Testis (tissue), 3 donors: ENCODE measurements around the gene MSLN. TPM values are rescaled to one million over a fixed set of nuclear protein-coding genes. Genes with fewer than 3 reads are reported as not detected.

ENCODE experiments used
- DNase-seq: peaks from one replicate; pipeline ENCODE4 v3.0.0-alpha.2; 2019
- H3K27ac ChIP-seq, 2 donors: fragments of 200-600 bp; sonication (generic); one replicate each; pipeline ENCODE4 v1.5.1; 2019
- H3K27me3 ChIP-seq: fragments of 200-600 bp; sonication (generic); one replicate; pipeline ENCODE4 v1.5.1; 2019
- H3K36me3 ChIP-seq: fragments of 200-600 bp; sonication (generic); one replicate; pipeline ENCODE4 v1.5.1; 2017; ENCODE audit warnings: low read depth; ENCODE audit errors: missing control alignments
- H3K4me1 ChIP-seq: fragments of 200-600 bp; sonication (generic); one replicate; pipeline ENCODE4 v1.5.1; 2019
- H3K4me3 ChIP-seq, 2 donors: fragments of 200-600 bp; sonication (generic); one replicate each; pipeline ENCODE4 v1.5.1; 2017 to 2019
- H3K9me3 ChIP-seq: fragments of 200-600 bp; sonication (generic); one replicate; pipeline ENCODE4 v1.5.1; 2017
- POLR2A ChIP-seq: fragments of 450-650 bp; IDR thresholded peaks from one replicate; pipeline ENCODE4 v1.6.1; 2017; ENCODE audit warnings: antibody characterized with exemption, mild to moderate bottlenecking, moderate library complexity
- WGBS, 2 donors: methylation state at CpG; one replicate each; pipeline ENCODE4 v1.1.5; 2018; 5-methylcytosine and 5-hydroxymethylcytosine counted together
- intact Hi-C: fragments of 100-400 bp; cut with DNase I; formaldehyde crosslinking; loops from one replicate; pipeline ENCODE4 v1.15.1; 2023; ENCODE audit warnings: low total_unique reads
- polyA plus RNA-seq: library from polyadenylated mRNA; stranded (reverse); fragments of 350-450 nt; fragmentation: Illumina TruSeq; extraction: RNeasy Lipid Tissue Mini Kit (QIAGEN cat#74804); gene quantifications from one replicate; pipeline ENCODE4 v1.2.3, GENCODE V29; 2014; ENCODE audit warnings: low read depth, low replicate concordance; ENCODE audit not compliant: insufficient read depth
- total RNA-seq, 2 donors: library from RNA; depleted of rRNA; stranded (reverse); fragments of >200 nt; gene quantifications; one replicate each; pipeline ENCODE4 v1.2.3, GENCODE V29; 2016
- TF ChIP-seq, protein P1 (sequence below), 3 experiments: fragments of 450-650 bp in 2 of 3; fragments of 200-600 bp in 1 of 3; sonication (generic) in 1 of 3; IDR thresholded peaks; one replicate each; pipeline ENCODE4 v1.5.1; 2016 to 2019; ENCODE audit warnings: antibody characterized with exemption in 3 of 3, mild to moderate bottlenecking in 2 of 3, moderate library complexity in 1 of 3

The MSLN gene
- total and polyA plus RNA-seq, 3 donors from 2014 or later = 1.5 to 18.5 (median 2.8) TPM

- Histone ChIP-seq H3K4me3 (no peak overlapping the region), H3K27me3 (no peaks in the 10 kb centered on the region), H3K9me3 (no peaks in the 10 kb centered on the region), H3K27ac (no peak overlapping the region), H3K4me1 (peaks cover 16% of the 10 kb centered on the region), H3K36me3 (no peaks in the 10 kb centered on the region)
- TF ChIP-seq, protein P1, sequence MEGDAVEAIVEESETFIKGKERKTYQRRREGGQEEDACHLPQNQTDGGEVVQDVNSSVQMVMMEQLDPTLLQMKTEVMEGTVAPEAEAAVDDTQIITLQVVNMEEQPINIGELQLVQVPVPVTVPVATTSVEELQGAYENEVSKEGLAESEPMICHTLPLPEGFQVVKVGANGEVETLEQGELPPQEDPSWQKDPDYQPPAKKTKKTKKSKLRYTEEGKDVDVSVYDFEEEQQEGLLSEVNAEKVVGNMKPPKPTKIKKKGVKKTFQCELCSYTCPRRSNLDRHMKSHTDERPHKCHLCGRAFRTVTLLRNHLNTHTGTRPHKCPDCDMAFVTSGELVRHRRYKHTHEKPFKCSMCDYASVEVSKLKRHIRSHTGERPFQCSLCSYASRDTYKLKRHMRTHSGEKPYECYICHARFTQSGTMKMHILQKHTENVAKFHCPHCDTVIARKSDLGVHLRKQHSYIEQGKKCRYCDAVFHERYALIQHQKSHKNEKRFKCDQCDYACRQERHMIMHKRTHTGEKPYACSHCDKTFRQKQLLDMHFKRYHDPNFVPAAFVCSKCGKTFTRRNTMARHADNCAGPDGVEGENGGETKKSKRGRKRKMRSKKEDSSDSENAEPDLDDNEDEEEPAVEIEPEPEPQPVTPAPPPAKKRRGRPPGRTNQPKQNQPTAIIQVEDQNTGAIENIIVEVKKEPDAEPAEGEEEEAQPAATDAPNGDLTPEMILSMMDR (IDR thresholded peaks at IDR 0.05) = no peak
- TF ChIP-seq POLR2A = no peak
- 76 to 89% methylated on average over 6 to 34 of the region's 37 CpGs for WGBS, 2 donors
- DNase-seq = no peak
- intact Hi-C loops = no loop called here
Observed at GRCh38 chr16:729768-730665, 30.5 kb upstream of the MSLN start.

DNA sequence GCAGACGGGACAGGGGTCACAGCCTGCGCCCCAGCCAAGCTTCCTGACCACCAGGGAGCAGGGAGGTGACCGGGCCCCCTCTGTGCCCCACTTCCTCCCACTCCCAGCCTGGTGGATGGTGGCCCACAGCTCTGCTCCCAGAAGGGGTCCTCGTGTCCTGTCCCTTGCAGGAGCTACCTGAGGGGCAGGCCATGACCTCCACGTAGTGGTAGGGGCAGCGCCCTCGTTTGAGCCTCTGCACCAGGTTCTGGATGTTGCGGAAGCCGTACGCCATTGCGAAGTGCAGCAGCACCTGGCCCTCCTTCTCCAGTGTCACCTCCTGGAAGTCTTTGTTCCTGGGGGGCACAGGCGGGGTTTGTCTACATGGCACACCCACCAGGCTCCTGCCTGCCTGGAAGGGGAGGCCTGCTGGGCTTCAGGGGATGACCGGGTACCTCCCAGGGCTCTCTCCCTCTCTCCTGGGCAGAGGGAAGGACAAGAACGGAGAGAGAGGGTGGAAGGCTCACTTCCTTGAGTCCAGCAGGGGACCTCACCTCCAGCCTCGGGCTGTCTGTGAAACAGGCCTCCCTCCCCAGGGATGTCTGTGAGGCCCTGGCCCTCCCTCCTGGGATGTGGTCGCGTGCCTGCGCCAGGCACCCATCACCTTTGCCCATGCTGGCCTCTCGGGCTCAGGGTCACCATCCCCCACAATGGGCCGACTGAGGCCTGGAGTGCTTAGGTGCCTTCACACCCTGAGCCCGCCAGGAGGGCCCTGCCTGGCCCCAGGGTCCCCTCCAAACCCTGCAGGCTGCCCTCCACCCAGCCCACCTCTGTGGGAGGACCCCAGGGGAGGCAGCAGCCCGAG, 29.6 kb upstream of the MSLN start:
- peaks cover 16% of the 10 kb centered on the region for H3K4me1 ChIP-seq
- H3K9me3 ChIP-seq = no peaks in the 10 kb centered on the region
- TF ChIP-seq, protein P1 (IDR thresholded peaks at IDR 0.05) = no peak
- no peak for TF ChIP-seq POLR2A
- DNase-seq = no peak
- H3K4me3 ChIP-seq = no peak overlapping the region
- no peaks in the 10 kb centered on the region for H3K36me3 ChIP-seq
- H3K27ac ChIP-seq = no peak overlapping the region
- WGBS, 2 donors = 90 to 100% methylated on average over 2 to 22 of the region's 22 CpGs
- H3K27me3 ChIP-seq = no peaks in the 10 kb centered on the region
- intact Hi-C loops = no loop called here

DNA sequence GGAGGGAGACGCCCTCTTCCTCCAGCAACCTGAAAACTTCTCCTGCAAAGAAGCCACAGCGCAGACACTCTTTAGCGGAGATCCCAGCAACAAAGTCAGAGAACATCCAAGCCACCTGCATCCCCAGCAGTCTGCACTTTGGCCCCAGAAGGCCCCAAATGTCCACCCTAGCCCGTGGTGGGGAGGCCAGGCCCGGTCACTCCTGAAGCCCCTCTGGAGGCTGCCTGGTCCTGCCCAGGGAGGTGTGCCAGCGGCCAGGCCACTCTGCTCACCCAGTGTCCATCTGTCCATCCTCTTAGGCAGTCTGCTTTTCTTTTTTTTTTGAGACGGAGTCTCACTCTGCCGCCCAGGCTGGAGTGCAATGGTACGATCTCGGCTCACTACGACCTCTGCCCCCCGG, 28.2 kb upstream of the MSLN start:
- Histone ChIP-seq H3K4me3 (no peak overlapping the region), H3K4me1 (peaks cover 9% of the 10 kb centered on the region), H3K27ac (no peak overlapping the region), H3K27me3 (no peaks in the 10 kb centered on the region), H3K9me3 (no peaks in the 10 kb centered on the region), H3K36me3 (no peaks in the 10 kb centered on the region)
- DNase-seq = no peak
- TF ChIP-seq POLR2A = no peak
- TF ChIP-seq, protein P1 (IDR thresholded peaks at IDR 0.05) = no peak
- 95 to 98% methylated on average over 12 of the region's 12 CpGs for WGBS, 2 donors
- intact Hi-C loops = no loop called here

DNA sequence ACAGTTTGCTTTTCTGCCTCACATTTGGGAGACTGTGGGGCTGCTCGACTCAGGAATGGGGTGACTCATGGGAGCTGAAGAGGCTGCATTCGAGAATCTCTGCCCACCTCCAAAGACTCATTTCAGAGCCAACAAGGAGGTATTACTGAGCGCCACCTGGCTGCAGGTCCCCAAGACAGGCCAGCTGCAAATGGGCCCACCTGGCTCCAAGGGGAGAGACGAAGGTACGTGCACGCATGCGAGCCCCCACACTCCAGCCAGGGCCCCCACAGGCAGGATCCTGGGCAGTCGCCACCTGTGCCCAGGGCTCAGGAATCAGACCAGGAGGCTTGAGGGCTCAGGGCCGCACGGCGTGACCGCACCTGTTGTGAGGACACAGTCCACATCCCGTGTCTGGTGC, 27.6 kb upstream of the MSLN start:
- no peak overlapping the region for H3K27ac ChIP-seq
- no peak for TF ChIP-seq POLR2A
- TF ChIP-seq, protein P1 (IDR thresholded peaks at IDR 0.05) = no peak
- intact Hi-C loops = no loop called here
- no peak overlapping the region for H3K4me3 ChIP-seq
- DNase-seq = no peak
- no peaks in the 10 kb centered on the region for H3K9me3 ChIP-seq
- H3K36me3 ChIP-seq = no peaks in the 10 kb centered on the region
- peaks cover 3% of the 10 kb centered on the region for H3K4me1 ChIP-seq
- WGBS, 2 donors = 93 to 96% methylated on average over 5 to 13 of the region's 13 CpGs
- H3K27me3 ChIP-seq = no peaks in the 10 kb centered on the region
